Naive thymus-derived CD4-positive, alpha-beta T cell (primary cell): Measurements from ENCODE around the gene THBS3. TPM values are rescaled to one million over a fixed set of nuclear protein-coding genes. Genes with fewer than 3 reads are reported as not detected.

Source experiments
- ATAC-seq: fragments of 150-1000 bp; cut with Tn5 transposase; 2 replicates; pipeline ENCODE4 v1.10.0; 2021; ENCODE audit warnings: mild to moderate bottlenecking, moderate library complexity
- CTCF ChIA-PET: fragments of 350-600 bp; sonication (Branson Sonifier 250); formaldehyde crosslinking; loops from one replicate; lab custom pipeline; 2021; ENCODE audit warnings: antibody characterized with exemption; lab: Charles Lee
- POLR2A ChIA-PET: fragments of 350-600 bp; sonication (Branson Sonifier 250); formaldehyde crosslinking; loops from one replicate; lab custom pipeline; 2021; ENCODE audit warnings: antibody characterized with exemption, inconsistent platforms; lab: Charles Lee
- DNase-seq, 9 donors: peaks; one replicate each; pipeline versions ENCODE4 v3.0.0 to v3.0.0-alpha.2; 2020 to 2022; ENCODE audit warnings: mixed read lengths in 1 of 9
- H3K27ac ChIP-seq: one replicate; pipeline ENCODE4 v1.7.0; 2013; ENCODE audit warnings: mild to moderate bottlenecking, low read depth, low read length, moderate library complexity
- H3K27me3 ChIP-seq, 2 donors: one replicate each; pipeline ENCODE4 v1.7.0; 2013; ENCODE audit warnings: low read length in 2 of 2, mild to moderate bottlenecking in 2 of 2, moderate library complexity in 2 of 2; ENCODE audit not compliant: control insufficient read depth in 2 of 2, insufficient read depth in 2 of 2
- H3K36me3 ChIP-seq, 3 experiments: 1 replicate in 2 of 3; 2 replicates in 1 of 3; pipeline ENCODE4 v1.7.0; 2013; ENCODE audit warnings: low read length in 3 of 3, mild to moderate bottlenecking in 3 of 3, moderate library complexity in 1 of 3; ENCODE audit not compliant: insufficient read depth in 3 of 3, control insufficient read depth in 2 of 3
- H3K4me1 ChIP-seq, 2 donors: one replicate each; pipeline ENCODE4 v1.7.0; 2013; ENCODE audit warnings: low read length in 2 of 2, mild to moderate bottlenecking in 2 of 2, moderate library complexity in 1 of 2; ENCODE audit not compliant: control insufficient read depth in 2 of 2, insufficient read depth in 2 of 2
- H3K4me3 ChIP-seq: 2 replicates; pipeline ENCODE4 v1.7.0; 2013; ENCODE audit warnings: mild to moderate bottlenecking, low read length
- H3K9me3 ChIP-seq, 3 experiments: 1 replicate in 2 of 3; 2 replicates in 1 of 3; pipeline ENCODE4 v1.7.0; 2013; ENCODE audit warnings: low read length in 3 of 3; ENCODE audit not compliant: control insufficient read depth in 2 of 3
- H3K27ac Mint-ChIP-seq, 9 donors: one replicate each; pipeline ENCODE4 v1.8.0; 2020 to 2022; ENCODE audit warnings: mixed read lengths in 9 of 9, mild to moderate bottlenecking in 8 of 9, moderate library complexity in 5 of 9, inconsistent platforms in 2 of 9
- H3K27me3 Mint-ChIP-seq, 5 donors: one replicate each; pipeline ENCODE4 v1.8.0; 2021 to 2022; ENCODE audit warnings: mixed read lengths in 5 of 5, mild to moderate bottlenecking in 1 of 5
- H3K36me3 Mint-ChIP-seq, 5 donors: one replicate each; pipeline ENCODE4 v1.8.0; 2020 to 2022; ENCODE audit warnings: mixed read lengths in 5 of 5, mild to moderate bottlenecking in 3 of 5, inconsistent platforms in 1 of 5
- H3K4me1 Mint-ChIP-seq, 7 donors: one replicate each; pipeline ENCODE4 v1.8.0; 2020 to 2022; ENCODE audit warnings: mixed read lengths in 7 of 7, mild to moderate bottlenecking in 3 of 7, inconsistent platforms in 1 of 7
- H3K4me3 Mint-ChIP-seq, 10 donors: one replicate each; pipeline ENCODE4 v1.8.0; 2020 to 2022; ENCODE audit warnings: mild to moderate bottlenecking in 10 of 10, mixed read lengths in 10 of 10, moderate library complexity in 6 of 10, inconsistent platforms in 2 of 10
- H3K9me3 Mint-ChIP-seq, 11 donors: one replicate each; pipeline ENCODE4 v1.8.0; 2020 to 2022; ENCODE audit warnings: mixed read lengths in 11 of 11, mild to moderate bottlenecking in 4 of 11, inconsistent platforms in 1 of 11, moderate library complexity in 1 of 11
- intact Hi-C, 2 donors: fragments of 100-400 bp; cut with micrococcal nuclease; formaldehyde crosslinking; loops; one replicate each; pipeline ENCODE4 v1.15.1; 2023
- polyA plus RNA-seq, 2 donors: library from polyadenylated mRNA; unstranded; fragments of 300-500 nt; fragmentation: Illumina TruSeq; gene quantifications; one replicate each; pipeline ENCODE4 v1.2.3, GENCODE V29; 2021
- total RNA-seq, 6 experiments: library from RNA in 5 of 6; stranded (reverse) in 5 of 6; gene quantifications; 1 replicate in 5 of 6; 2 replicates in 1 of 6; pipeline ENCODE4 v1.2.3 and lab custom pipeline; 2021 to 2026

THBS3 gene
- total and polyA plus RNA-seq, 7 experiments from 2014 or later = 0.87 to 35.9 (median 26.8) TPM

- H3K27me3 ChIP-seq = no peaks in the 10 kb centered on the region
- peak overlapping the region; percentile 85 to 98 (median 93) for H3K27ac Mint-ChIP-seq
- POLR2A ChIA-PET = interaction anchor here (0.7 to 5.3 kb wide), 8 partner anchors 10 to 996 kb away, joined by 3 to 63 read pairs (median 4); no protein-coding TSS in a partner anchor
Observed at GRCh38 chr1:155209312-155209721, 1.6 kb upstream of the THBS3 start.

GRCh38 chr1:155208541-155209311, 1.0 kb upstream of the THBS3 start, which contains the start of gene MTX1:
Gene MTX1, plus strand, starts transcription at chr1:155208695. Its CDS starts 110 bp downstream, at chr1:155208805.
- no peaks in the 10 kb centered on the region for H3K27me3 ChIP-seq
- CTCF ChIA-PET = interaction anchor here (0.6 to 7.4 kb wide), 9 partner anchors 15 to 1424 kb away, joined by 3 to 86 read pairs (median 4); partner anchors contain the start of gene KRTCAP2
- H3K4me3 ChIP-seq = peak within 1 kb of the TSS; percentile 100
- peak within 1 kb of the TSS; percentile 81 to 92 (median 88) for H3K4me3 Mint-ChIP-seq
- ATAC-seq (peak; percentile 89), DNase-seq (peak; percentile 83 to 91 (median 88))
- H3K27me3 Mint-ChIP-seq = no peaks in the 10 kb centered on the region
- no peaks in the 10 kb centered on the region for H3K9me3 ChIP-seq
- H3K4me1 Mint-ChIP-seq = peaks cover 19 to 30% (median 24%) of the 10 kb centered on the region in 7 donors
- H3K36me3 Mint-ChIP-seq = peaks cover 0 to 4% (median 0%) of the 10 kb centered on the region in 5 donors
- peak within 1 kb of the TSS; percentile 92 to 99 (median 96) for H3K27ac Mint-ChIP-seq
- H3K36me3 ChIP-seq = peaks cover 0 to 19% (median 0%) of the 10 kb centered on the region in 3 experiments
- H3K27ac ChIP-seq = peak within 1 kb of the TSS; percentile 100
- peaks cover 20 to 21% of the 10 kb centered on the region in 2 donors for H3K4me1 ChIP-seq
- POLR2A ChIA-PET = interaction anchor here (0.6 to 5.3 kb wide), 12 partner anchors 10 to 390 kb away, joined by 3 to 63 read pairs (median 5); no protein-coding TSS in a partner anchor
- H3K9me3 Mint-ChIP-seq = peaks cover 0 to 1% (median 0%) of the 10 kb centered on the region in 11 donors
- intact Hi-C loops = loop anchor here (1.0 to 5.0 kb wide), 8 partner anchors 11 to 65 kb away; partner anchors contain the start of genes CLK2 (in 1 of the 2), ENTREP3 (in 1 of the 2), KRTCAP2 (in 1 of the 2) and TRIM46 (in 1 of the 2)

More at GRCh38 chr1:155209312-155209721, 1.6 kb upstream of the THBS3 start:
- DNase-seq = no peak
- ATAC-seq = no peak
- Mint-ChIP-seq H3K36me3 (peaks cover 0 to 4% (median 0%) of the 10 kb centered on the region in 5 donors), H3K27me3 (no peaks in the 10 kb centered on the region), H3K9me3 (peaks cover 0 to 1% (median 0%) of the 10 kb centered on the region in 11 donors), H3K4me3 (peak overlapping the region; percentile 81 to 92 (median 88)), H3K4me1 (peaks cover 19 to 30% (median 24%) of the 10 kb centered on the region in 7 donors)
- Histone ChIP-seq H3K9me3 (no peaks in the 10 kb centered on the region), H3K27ac (peak overlapping the region; percentile 100), H3K4me1 (peaks cover 20 to 21% of the 10 kb centered on the region in 2 donors), H3K4me3 (peak overlapping the region; percentile 100), H3K36me3 (peaks cover 0 to 19% (median 0%) of the 10 kb centered on the region in 3 experiments)
- CTCF ChIA-PET = interaction anchor here (1.0 to 7.4 kb wide), 3 partner anchors 16 to 41 kb away, joined by 3 to 86 read pairs (median 4); no protein-coding TSS in a partner anchor
- intact Hi-C loops = loop anchor here (1.0 to 5.0 kb wide), 5 partner anchors 10 to 48 kb away; partner anchors contain the start of genes ENTREP3 (in 1 of the 2), KRTCAP2 (in 1 of the 2) and TRIM46 (in 1 of the 2)

DNA sequence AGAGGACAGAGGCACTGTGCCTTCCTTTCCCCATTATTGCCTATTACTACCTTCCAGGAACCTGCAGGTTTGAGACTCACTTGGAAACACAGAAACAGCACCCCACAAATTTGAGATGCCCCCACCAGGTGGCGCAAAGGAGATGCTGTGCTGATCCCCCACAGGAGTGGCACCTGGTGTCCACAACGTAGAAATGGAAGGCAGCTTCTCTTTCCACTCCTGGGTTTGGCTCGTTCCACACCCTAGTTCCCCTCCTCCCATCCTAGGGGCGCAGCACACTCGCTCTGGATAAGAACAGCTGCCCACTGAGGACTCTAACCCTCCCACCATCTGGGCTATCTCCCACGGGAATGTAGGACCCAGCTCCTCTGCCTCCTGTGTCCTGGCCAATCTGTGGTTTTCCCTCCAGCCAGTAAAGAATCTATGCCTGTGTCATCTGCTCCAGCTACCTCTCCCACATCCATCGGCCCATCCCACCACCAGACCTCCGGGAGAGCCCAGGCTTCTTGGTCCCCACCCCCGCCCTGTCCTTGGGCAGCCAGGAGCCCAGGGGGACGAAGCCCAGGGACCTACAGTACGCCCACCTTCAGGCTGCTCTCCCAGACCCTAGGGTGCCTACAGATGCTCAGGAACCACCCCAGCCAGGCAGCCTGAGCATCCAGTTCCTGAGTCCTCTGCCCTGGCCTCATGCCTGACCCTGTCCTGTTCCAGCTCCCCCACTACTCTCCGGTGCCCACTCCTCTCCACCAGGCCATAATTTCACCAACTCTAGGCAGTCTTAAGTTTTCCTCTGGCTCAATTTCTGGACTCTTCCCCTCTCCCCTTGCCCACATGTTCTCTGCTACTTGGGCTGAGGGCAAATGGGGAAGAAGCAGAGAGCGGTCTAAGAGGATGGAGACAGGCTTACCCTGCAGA, 549 bp downstream of the THBS3 start:
- ChIA-PET CTCF (interaction anchor here (0.7 to 7.4 kb wide), 15 partner anchors 9 to 386 kb away, joined by 3 to 86 read pairs (median 5); partner anchors contain the start of gene KRTCAP2), POLR2A (interaction anchor here (0.6 to 5.3 kb wide), 12 partner anchors 11 to 66 kb away, joined by 3 to 63 read pairs (median 4); partner anchors contain the start of gene CLK2)
- Mint-ChIP-seq H3K36me3 (peaks cover 0 to 4% (median 0%) of the 10 kb centered on the region in 5 donors), H3K27ac (peak overlapping the region; percentile 81 to 96 (median 92)), H3K27me3 (no peaks in the 10 kb centered on the region), H3K4me3 (peak overlapping the region; percentile 26 to 80 (median 65)), H3K4me1 (peaks cover 19 to 30% (median 27%) of the 10 kb centered on the region in 7 donors), H3K9me3 (peaks cover 0 to 1% (median 0%) of the 10 kb centered on the region in 11 donors)
- Histone ChIP-seq H3K4me1 (peaks cover 20 to 21% of the 10 kb centered on the region in 2 donors), H3K36me3 (peaks cover 0 to 18% (median 0%) of the 10 kb centered on the region in 3 experiments), H3K9me3 (no peaks in the 10 kb centered on the region), H3K27me3 (no peaks in the 10 kb centered on the region), H3K27ac (peak overlapping the region; percentile 100), H3K4me3 (no peak overlapping the region)
- intact Hi-C loops = loop anchor here (1.0 to 5.0 kb wide), 7 partner anchors 19 to 392 kb away; partner anchors contain the start of gene ENTREP3 (in 1 of the 2)
- peak; percentile 81 to 92 (median 88) for DNase-seq
- ATAC-seq = peak; percentile 49

- DNase-seq (no peak), ATAC-seq (no peak)
- no peaks in the 10 kb centered on the region for H3K27me3 ChIP-seq
- Mint-ChIP-seq H3K27ac (no peak overlapping the region), H3K4me1 (peaks cover 19 to 30% (median 27%) of the 10 kb centered on the region in 7 donors), H3K9me3 (no peaks in the 10 kb centered on the region), H3K36me3 (peaks cover 0 to 3% (median 0%) of the 10 kb centered on the region in 5 donors), H3K4me3 (peak overlapping the region in 1 of 10 donors; percentile 7), H3K27me3 (no peaks in the 10 kb centered on the region)
- ChIA-PET POLR2A (interaction anchor here (1.2 to 5.3 kb wide), 4 partner anchors 13 to 39 kb away, joined by 3 to 63 read pairs (median 7); a partner anchor contains a TSS), CTCF (interaction anchor here (0.6 to 7.4 kb wide), 5 partner anchors 19 to 144 kb away, joined by 3 to 86 read pairs (median 4); no protein-coding TSS in a partner anchor)
- no peak overlapping the region for H3K4me3 ChIP-seq
- H3K36me3 ChIP-seq = peaks cover 0 to 14% (median 0%) of the 10 kb centered on the region in 3 experiments
- H3K9me3 ChIP-seq = no peaks in the 10 kb centered on the region
- peaks cover 20 to 21% of the 10 kb centered on the region in 2 donors for H3K4me1 ChIP-seq
- intact Hi-C loops = loop anchor here in 1 of 2 donors (1.0 to 5.0 kb wide), 3 partner anchors 30 to 393 kb away; partner anchors contain the start of gene ENTREP3
- H3K27ac ChIP-seq = no peak overlapping the region
Observed at GRCh38 chr1:155205969-155206593, 1.6 kb downstream of the THBS3 start.

DNA sequence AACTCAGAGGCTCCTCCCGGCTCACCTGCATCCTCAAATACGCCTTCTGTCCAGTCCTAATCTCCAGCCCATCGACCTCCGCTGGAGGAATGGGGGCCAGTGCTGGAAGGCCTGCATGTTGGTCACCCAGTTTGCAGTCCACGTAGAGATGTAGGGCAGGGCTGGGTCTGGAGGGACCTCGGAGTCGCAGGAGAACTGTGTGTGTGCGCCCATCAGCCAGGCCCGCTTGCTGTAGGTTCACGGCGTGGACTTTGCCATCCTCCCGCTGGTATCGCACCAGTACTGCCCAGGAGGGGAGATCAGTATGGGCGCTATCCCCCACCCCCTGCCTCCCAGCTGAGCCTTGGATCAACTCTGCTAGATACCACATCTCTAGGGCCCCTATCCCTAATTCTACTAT, 2.7 kb downstream of the THBS3 start:
- Mint-ChIP-seq H3K4me1 (peaks cover 19 to 27% (median 23%) of the 10 kb centered on the region in 7 donors), H3K27ac (no peak overlapping the region), H3K4me3 (no peak overlapping the region), H3K9me3 (no peaks in the 10 kb centered on the region), H3K36me3 (peaks cover 0 to 2% (median 0%) of the 10 kb centered on the region in 5 donors), H3K27me3 (no peaks in the 10 kb centered on the region)
- no peak overlapping the region for H3K4me3 ChIP-seq
- no peaks in the 10 kb centered on the region for H3K27me3 ChIP-seq
- peaks cover 20 to 21% of the 10 kb centered on the region in 2 donors for H3K4me1 ChIP-seq
- H3K36me3 ChIP-seq = peaks cover 0 to 7% (median 0%) of the 10 kb centered on the region in 3 experiments
- no peak overlapping the region for H3K27ac ChIP-seq
- intact Hi-C loops = loop anchor here in 1 of 2 donors (5.0 kb wide), 1 partner anchor 52 kb away; the partner anchor contains the start of gene ENTREP3
- POLR2A ChIA-PET = interaction anchor here (0.7 to 5.3 kb wide), 3 partner anchors 21 to 251 kb away, joined by 3 to 63 read pairs (median 3); no protein-coding TSS in a partner anchor
- CTCF ChIA-PET = interaction anchor here (1.1 to 7.4 kb wide), 4 partner anchors 12 to 143 kb away, joined by 3 to 86 read pairs (median 6); no protein-coding TSS in a partner anchor
- no peaks in the 10 kb centered on the region for H3K9me3 ChIP-seq
- DNase-seq (no peak), ATAC-seq (no peak)
